ENCODE measurements around the gene FASLG. TPM values are rescaled to one million over a fixed set of nuclear protein-coding genes. Genes with fewer than 3 reads are reported as not detected.

Gene FASLG
- total RNA-seq, 6 experiments from 2014 or later = not detected

DNA sequence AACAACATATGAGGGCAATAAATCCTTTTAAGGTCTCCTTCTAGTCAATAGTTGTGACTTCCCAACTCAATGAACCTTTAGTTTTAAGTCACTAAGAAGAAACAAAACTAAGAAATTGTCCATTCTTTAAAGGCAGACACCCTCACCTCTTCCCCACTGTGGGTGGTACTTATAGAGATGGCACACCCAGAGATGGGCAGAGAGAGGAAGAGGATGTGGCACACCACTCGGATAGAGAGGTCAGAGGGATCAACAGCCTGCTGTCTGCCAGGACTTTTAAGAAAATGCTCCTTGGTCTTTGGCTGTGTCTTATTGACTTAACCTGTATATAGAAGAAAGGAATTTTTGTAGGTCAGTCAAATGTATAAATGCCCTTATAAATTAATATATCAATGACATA is 45.1 kb downstream of the FASLG start:
- Mint-ChIP-seq H3K4me1 (ENCODE audit: low read depth) (peaks cover 13% of the 10 kb centered on the region), H3K36me3 (ENCODE audit: low read depth) (no peaks in the 10 kb centered on the region), H3K4me3 (no peak overlapping the region), H3K9me3 (no peaks in the 10 kb centered on the region), H3K27me3 (ENCODE audit: insufficient read depth) (no peaks in the 10 kb centered on the region; the same call in 1 of the 2 replicates), H3K27ac (no peak overlapping the region)
- DNase-seq = no peak
- TF ChIP-seq, protein P1, sequence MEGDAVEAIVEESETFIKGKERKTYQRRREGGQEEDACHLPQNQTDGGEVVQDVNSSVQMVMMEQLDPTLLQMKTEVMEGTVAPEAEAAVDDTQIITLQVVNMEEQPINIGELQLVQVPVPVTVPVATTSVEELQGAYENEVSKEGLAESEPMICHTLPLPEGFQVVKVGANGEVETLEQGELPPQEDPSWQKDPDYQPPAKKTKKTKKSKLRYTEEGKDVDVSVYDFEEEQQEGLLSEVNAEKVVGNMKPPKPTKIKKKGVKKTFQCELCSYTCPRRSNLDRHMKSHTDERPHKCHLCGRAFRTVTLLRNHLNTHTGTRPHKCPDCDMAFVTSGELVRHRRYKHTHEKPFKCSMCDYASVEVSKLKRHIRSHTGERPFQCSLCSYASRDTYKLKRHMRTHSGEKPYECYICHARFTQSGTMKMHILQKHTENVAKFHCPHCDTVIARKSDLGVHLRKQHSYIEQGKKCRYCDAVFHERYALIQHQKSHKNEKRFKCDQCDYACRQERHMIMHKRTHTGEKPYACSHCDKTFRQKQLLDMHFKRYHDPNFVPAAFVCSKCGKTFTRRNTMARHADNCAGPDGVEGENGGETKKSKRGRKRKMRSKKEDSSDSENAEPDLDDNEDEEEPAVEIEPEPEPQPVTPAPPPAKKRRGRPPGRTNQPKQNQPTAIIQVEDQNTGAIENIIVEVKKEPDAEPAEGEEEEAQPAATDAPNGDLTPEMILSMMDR (IDR thresholded peaks at IDR 0.05) = no peak

- H3K4me3 Mint-ChIP-seq = no peak overlapping the region
- no peaks in the 10 kb centered on the region for H3K9me3 Mint-ChIP-seq
- H3K27ac Mint-ChIP-seq = no peak overlapping the region
- no peaks in the 10 kb centered on the region for H3K36me3 Mint-ChIP-seq (ENCODE audit: low read depth)
- no peak for DNase-seq
- TF ChIP-seq, protein P1 (IDR thresholded peaks at IDR 0.05) = no peak
- no peaks in the 10 kb centered on the region; the same call in 1 of the 2 replicates for H3K27me3 Mint-ChIP-seq (ENCODE audit: insufficient read depth)
- peaks cover 7% of the 10 kb centered on the region for H3K4me1 Mint-ChIP-seq (ENCODE audit: low read depth)
Measured at GRCh38 chr1:172704420-172705210, 45.7 kb downstream of the FASLG start.

GRCh38 chr1:172708452-172708851 is 49.5 kb downstream of the FASLG start:
- no peaks in the 10 kb centered on the region; the same call in 1 of the 2 replicates for H3K27me3 Mint-ChIP-seq (ENCODE audit: insufficient read depth)
- H3K36me3 Mint-ChIP-seq (ENCODE audit: low read depth) = no peaks in the 10 kb centered on the region
- H3K4me1 Mint-ChIP-seq (ENCODE audit: low read depth) = peaks cover 9% of the 10 kb centered on the region
- DNase-seq = no peak
- H3K9me3 Mint-ChIP-seq = no peaks in the 10 kb centered on the region
- no peak overlapping the region for H3K4me3 Mint-ChIP-seq
- no peak overlapping the region for H3K27ac Mint-ChIP-seq
- TF ChIP-seq, protein P1 (IDR thresholded peaks at IDR 0.05) = no peak

DNA sequence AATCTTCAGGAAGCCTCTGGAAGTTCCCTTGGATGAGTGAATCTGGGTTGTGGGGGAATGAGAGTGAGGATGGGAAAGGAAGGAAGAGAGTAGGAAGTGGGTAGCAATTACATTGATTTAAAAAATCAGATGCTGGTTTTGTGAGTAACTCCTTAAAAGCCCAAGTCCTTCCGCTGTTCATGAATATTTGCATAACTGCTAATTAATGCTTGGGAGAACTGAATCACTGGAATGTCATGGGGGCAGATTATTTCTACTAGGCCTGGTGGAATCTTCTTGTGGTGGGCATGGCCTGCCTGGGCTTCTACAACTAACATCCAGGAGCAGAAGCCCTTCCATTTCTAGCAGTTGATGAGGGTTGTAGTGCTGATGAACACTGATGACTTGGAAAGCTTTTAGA is 52.7 kb downstream of the FASLG start:
- H3K27ac Mint-ChIP-seq = no peak overlapping the region
- TF ChIP-seq, protein P1 (IDR thresholded peaks at IDR 0.05) = no peak

DNA sequence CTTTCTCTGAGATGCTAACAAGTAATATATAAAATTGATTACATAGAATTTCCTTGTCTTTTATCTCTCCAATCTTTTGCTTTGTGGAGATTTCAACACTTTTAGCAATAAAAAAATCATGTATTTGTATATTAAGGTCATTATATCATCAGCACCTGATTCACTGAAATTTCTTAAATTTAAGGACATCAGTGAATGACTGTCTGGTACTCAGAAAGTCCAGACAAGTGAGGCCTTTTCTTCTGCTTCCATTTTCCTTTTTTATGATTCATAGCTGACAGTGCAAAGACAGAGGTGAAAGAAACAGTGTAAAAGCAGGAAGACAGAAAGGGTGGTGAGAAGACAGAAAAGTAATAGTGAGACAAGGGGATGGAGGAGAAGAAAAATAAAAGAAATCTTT is 54.6 kb downstream of the FASLG start:
- H3K4me1 Mint-ChIP-seq (ENCODE audit: low read depth) = peaks cover 26% of the 10 kb centered on the region
- no peak for DNase-seq
- no peaks in the 10 kb centered on the region for H3K9me3 Mint-ChIP-seq
- no peak overlapping the region for H3K27ac Mint-ChIP-seq
- H3K27me3 Mint-ChIP-seq (ENCODE audit: insufficient read depth) = no peaks in the 10 kb centered on the region; the same call in 1 of the 2 replicates
- no peak overlapping the region for H3K4me3 Mint-ChIP-seq
- TF ChIP-seq, protein P1 (IDR thresholded peaks at IDR 0.05) = no peak
- no peaks in the 10 kb centered on the region for H3K36me3 Mint-ChIP-seq (ENCODE audit: low read depth)

More for the DNA sequence above, 52.7 kb downstream of the FASLG start:
- Mint-ChIP-seq H3K4me1 (ENCODE audit: low read depth) (peaks cover 12% of the 10 kb centered on the region), H3K4me3 (no peak overlapping the region), H3K27me3 (ENCODE audit: insufficient read depth) (no peaks in the 10 kb centered on the region; the same call in 1 of the 2 replicates), H3K9me3 (no peaks in the 10 kb centered on the region), H3K36me3 (ENCODE audit: low read depth) (no peaks in the 10 kb centered on the region)
- no peak for DNase-seq

Other genes starting within 250 kb of the FASLG start
- not detected for gene C1orf105, start 238.4 kb upstream of the FASLG start, total RNA-seq (2021; fragmentation: NEBNext Ultra II Directional; extraction: Animal tissue kit (Norgen Biotek cat#: 25700))
- 10 to 100 TPM; 14.2 to 17.1 (median 15.3) TPM for gene PIGC, start 215.0 kb upstream of the FASLG start, total RNA-seq (2021; fragmentation: NEBNext Ultra II Directional; extraction: Animal tissue kit (Norgen Biotek cat#: 25700))
- gene SUCO, start 126.0 kb upstream of the FASLG start, total RNA-seq (2021; fragmentation: NEBNext Ultra II Directional; extraction: Animal tissue kit (Norgen Biotek cat#: 25700)) = 10 to 100 TPM; 33.9 to 45.2 (median 37.1) TPM